Loucy (cell line): ENCODE data around the gene GRIPAP1.

Experiments
- H2AFZ ChIP-seq: fragments of 200-600 bp; sonication (generic); 2 replicates; pipeline ENCODE4 v1.6.0; 2016; ENCODE audit warnings: antibody characterized with exemption, mild to moderate bottlenecking, low read length, moderate library complexity
- H3F3A ChIP-seq: fragments of 200-600 bp; 2 replicates; pipeline ENCODE4 v1.6.0; 2016; ENCODE audit warnings: antibody characterized with exemption, low read depth, mild to moderate bottlenecking
- H3K27me3 ChIP-seq: fragments of 200-600 bp; sonication (generic); 2 replicates; pipeline ENCODE4 v1.6.1; 2014; ENCODE audit warnings: low read length, mild to moderate bottlenecking; ENCODE audit not compliant: insufficient read depth, poor library complexity, severe bottlenecking
- H3K36me3 ChIP-seq: fragments of 200-600 bp; sonication (generic); 2 replicates; pipeline ENCODE4 v1.6.1; 2016; ENCODE audit warnings: low read length; ENCODE audit not compliant: insufficient read depth
- H3K4me1 ChIP-seq: fragments of 200-600 bp; sonication (generic); 2 replicates; pipeline ENCODE4 v1.5.1; 2014; ENCODE audit warnings: low read length, mild to moderate bottlenecking; ENCODE audit not compliant: insufficient read depth, poor library complexity, severe bottlenecking
- H3K4me2 ChIP-seq: fragments of 200-600 bp; sonication (generic); 2 replicates; pipeline ENCODE4 v1.6.0; 2014; ENCODE audit warnings: antibody characterized with exemption, low read length, low read depth, mild to moderate bottlenecking; ENCODE audit not compliant: poor library complexity, severe bottlenecking
- H3K4me3 ChIP-seq: fragments of 200-600 bp; sonication (generic); 2 replicates; pipeline ENCODE4 v1.5.1; 2014; ENCODE audit warnings: low read length, mild to moderate bottlenecking, mixed read lengths; ENCODE audit not compliant: poor library complexity, severe bottlenecking
- H3K79me2 ChIP-seq: fragments of 200-600 bp; sonication (generic); 2 replicates; pipeline ENCODE4 v1.6.1; 2014; ENCODE audit warnings: low read length; ENCODE audit not compliant: insufficient read depth
- H3K9ac ChIP-seq: fragments of 200-600 bp; sonication (generic); 2 replicates; pipeline ENCODE4 v1.6.0; 2014; ENCODE audit warnings: mild to moderate bottlenecking, low read depth, low read length, moderate library complexity; ENCODE audit not compliant: poor library complexity, severe bottlenecking
- H3K9me2 ChIP-seq: fragments of 200-600 bp; sonication (generic); replicated peaks from 2 replicates; pipeline ENCODE4 v1.6.1; 2016; ENCODE audit warnings: low read depth, low read length, mixed read lengths
- H3K9me3 ChIP-seq: fragments of 200-600 bp; sonication (generic); 2 replicates; pipeline ENCODE4 v1.6.1; 2014; ENCODE audit warnings: mild to moderate bottlenecking, antibody characterized with exemption, low read length, low read depth; ENCODE audit not compliant: insufficient read depth
- H4K20me1 ChIP-seq: fragments of 200-600 bp; sonication (generic); 2 replicates; pipeline ENCODE4 v1.6.0; 2014; ENCODE audit warnings: antibody characterized with exemption, low read length, mild to moderate bottlenecking; ENCODE audit not compliant: insufficient read depth, poor library complexity, severe bottlenecking
- CTCF ChIP-seq: fragments of 200-600 bp; sonication (generic); conservative IDR thresholded peaks from 2 replicates; pipeline ENCODE4 v1.5.1; 2014; ENCODE audit warnings: mild to moderate bottlenecking, antibody characterized with exemption, low read length
- EZH2phosphoT487 ChIP-seq: fragments of 200-600 bp; IDR thresholded peaks from 2 replicates; pipeline ENCODE4 v1.6.1; 2018; ENCODE audit warnings: antibody characterized with exemption, mild to moderate bottlenecking, moderate library complexity, borderline replicate concordance

GRIPAP1 gene

GRCh38 chrX:48997455-48997854, 4.6 kb downstream of the GRIPAP1 start:
- Histone ChIP-seq H3K4me2 (no peak overlapping the region), H3K36me3 (no peaks in the 10 kb centered on the region; the same call in 1 of the 2 replicates), H2AFZ (no peak overlapping the region), H3K4me3 (no peak overlapping the region), H3K9ac (no peak overlapping the region), H3K79me2 (peaks cover 26% of the 10 kb centered on the region), H3K9me2 (no peaks in the 10 kb centered on the region), H3K9me3 (no peaks in the 10 kb centered on the region), H3K27me3 (no peaks in the 10 kb centered on the region), H3F3A (no peaks in the 10 kb centered on the region), H3K4me1 (peaks cover 2% of the 10 kb centered on the region), H4K20me1 (peaks cover 21% of the 10 kb centered on the region)
- TF ChIP-seq CTCF (no peak), EZH2phosphoT487 (no peak)

DNA sequence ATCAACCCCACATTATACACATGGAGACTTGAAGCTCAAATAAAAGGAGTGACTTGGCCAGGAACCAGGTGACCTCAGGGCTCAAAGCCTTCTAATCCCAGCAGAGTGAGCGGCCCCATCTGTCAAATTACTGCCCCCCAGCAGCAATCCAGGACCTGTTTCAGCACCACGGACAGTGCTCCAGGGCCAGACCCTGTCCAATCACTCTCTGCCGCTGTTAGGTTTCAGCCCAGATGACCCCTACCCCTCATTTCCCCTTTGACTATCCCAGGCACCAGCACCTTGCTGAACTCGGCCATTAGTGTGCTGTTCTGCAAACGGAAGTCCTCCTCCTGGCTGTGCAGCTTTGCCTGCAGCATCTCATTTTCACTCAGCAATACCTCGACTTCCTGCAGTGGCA, 5.1 kb downstream of the GRIPAP1 start:
- Histone ChIP-seq H4K20me1 (peaks cover 21% of the 10 kb centered on the region), H3K27me3 (no peaks in the 10 kb centered on the region), H3K9me3 (no peaks in the 10 kb centered on the region), H3F3A (no peaks in the 10 kb centered on the region), H3K79me2 (peaks cover 26% of the 10 kb centered on the region), H3K4me2 (no peak overlapping the region), H3K9me2 (no peaks in the 10 kb centered on the region), H3K4me1 (peaks cover 2% of the 10 kb centered on the region), H2AFZ (no peak overlapping the region), H3K9ac (no peak overlapping the region), H3K4me3 (no peak overlapping the region), H3K36me3 (no peaks in the 10 kb centered on the region; the same call in 1 of the 2 replicates)
- TF ChIP-seq EZH2phosphoT487 (no peak), CTCF (no peak)

GRCh38 chrX:48992341-48992740, 9.7 kb downstream of the GRIPAP1 start:
- no peak overlapping the region for H3K9ac ChIP-seq
- no peaks in the 10 kb centered on the region for H3F3A ChIP-seq
- no peaks in the 10 kb centered on the region for H3K4me1 ChIP-seq
- no peaks in the 10 kb centered on the region for H3K9me3 ChIP-seq
- H3K9me2 ChIP-seq, result no peaks in the 10 kb centered on the region
- H2AFZ ChIP-seq, result no peak overlapping the region
- H4K20me1 ChIP-seq, result peaks cover 8% of the 10 kb centered on the region
- TF ChIP-seq EZH2phosphoT487 (no peak), CTCF (no peak)
- no peaks in the 10 kb centered on the region for H3K27me3 ChIP-seq
- H3K4me2 ChIP-seq, result no peak overlapping the region
- H3K36me3 ChIP-seq, result peaks cover 5% of the 10 kb centered on the region; the same call in 1 of the 2 replicates
- no peaks in the 10 kb centered on the region for H3K79me2 ChIP-seq
- H3K4me3 ChIP-seq, result no peak overlapping the region
